BJ (cell line): Measurements from ENCODE around the gene SDF4. TPM values are rescaled to one million over a fixed set of nuclear protein-coding genes. Genes with fewer than 3 reads are reported as not detected.

ENCODE experiments used
- CTCF ChIA-PET: fragments of 350-600 bp; formaldehyde crosslinking; extraction: SDS; loops from one replicate; lab custom pipeline; 2021; ENCODE audit warnings: antibody characterized with exemption, inconsistent platforms; lab: Yijun Ruan, JAX
- POLR2A ChIA-PET: fragments of 300-600 bp; sonication (Branson Sonifier 250); formaldehyde crosslinking; extraction: SDS; loops from one replicate; lab custom pipeline; 2021; ENCODE audit warnings: antibody characterized with exemption; lab: Charles Lee
- DNase-seq: peaks from one replicate; pipeline ENCODE4 v3.0.0-alpha.2; 2011; ENCODE audit warnings: low read depth
- H3K27me3 ChIP-seq: 2 replicates; pipeline ENCODE4 v1.6.0; 2011; ENCODE audit warnings: low read length; ENCODE audit not compliant: control insufficient read depth, insufficient read depth
- H3K36me3 ChIP-seq: 2 replicates; pipeline ENCODE4 v1.5.1; 2011; ENCODE audit warnings: low read length; ENCODE audit not compliant: control insufficient read depth, insufficient read depth
- H3K4me3 ChIP-seq: 2 replicates; pipeline ENCODE4 v1.5.1; 2011; ENCODE audit warnings: low read depth, mild to moderate bottlenecking, control low read depth, low read length
- CTCF ChIP-seq: IDR thresholded peaks from 2 replicates; pipeline ENCODE4 v1.5.1; 2011; ENCODE audit warnings: low read depth, mild to moderate bottlenecking, control low read depth, inconsistent platforms, low read length, moderate library complexity; ENCODE audit not compliant: insufficient read depth
- polyA plus RNA-seq: library from polyadenylated mRNA; depleted of rRNA; stranded (reverse); fragments of >200 nt; gene quantifications from 2 replicates; pipeline ENCODE4 v1.2.3, GENCODE V29; 2011

The SDF4 gene
- polyA plus RNA-seq, 1 experiment = 188 TPM

- Histone ChIP-seq H3K36me3 (peaks cover 5% of the 10 kb centered on the region), H3K4me3 (no peak overlapping the region), H3K27me3 (no peaks in the 10 kb centered on the region)
- no peak for DNase-seq
- ChIA-PET POLR2A (no interaction called here), CTCF (interaction anchor here (0.5 to 1.3 kb wide), 2 partner anchors 38 to 112 kb away, joined by 3 to 4 read pairs; no protein-coding TSS in a partner anchor)
- TF ChIP-seq CTCF = no peak
Observed at GRCh38 chr1:1234180-1234808, 2.5 kb upstream of the SDF4 start.

GRCh38 chr1:1233567-1233892 is 1.7 kb upstream of the SDF4 start:
- DNase-seq = no peak
- POLR2A ChIA-PET = no interaction called here
- TF ChIP-seq CTCF = no peak
- peaks cover 7% of the 10 kb centered on the region for H3K36me3 ChIP-seq
- CTCF ChIA-PET = interaction anchor here (0.5 to 1.3 kb wide), 2 partner anchors 39 to 111 kb away, joined by 3 to 4 read pairs; no protein-coding TSS in a partner anchor
- no peak overlapping the region for H3K4me3 ChIP-seq
- no peaks in the 10 kb centered on the region for H3K27me3 ChIP-seq

GRCh38 chr1:1232796-1233566 is 1.2 kb upstream of the SDF4 start:
- POLR2A ChIA-PET = no interaction called here
- Histone ChIP-seq H3K36me3 (peaks cover 12% of the 10 kb centered on the region), H3K4me3 (peak overlapping the region; percentile 33; the same call in 1 of the 2 replicates), H3K27me3 (no peaks in the 10 kb centered on the region)
- CTCF ChIA-PET = no interaction called here
- no peak for TF ChIP-seq CTCF
- DNase-seq = no peak

GRCh38 chr1:1232208-1232795 is 501 bp upstream of the SDF4 start, which contains the start of gene B3GALT6:
Gene B3GALT6, plus strand, starts transcription at chr1:1232237. Its CDS starts 42 bp downstream, at chr1:1232279.
- POLR2A ChIA-PET = interaction anchor here (0.6 kb wide), 2 partner anchors 42 to 374 kb away, joined by 4 to 7 read pairs; no protein-coding TSS in a partner anchor
- TF ChIP-seq CTCF = no peak
- CTCF ChIA-PET = interaction anchor here (1.4 kb wide), 1 partner anchor 113 kb away, joined by 5 read pairs; no protein-coding TSS in a partner anchor
- DNase-seq = no peak
- no peaks in the 10 kb centered on the region for H3K27me3 ChIP-seq
- peak within 1 kb of the TSS; percentile 86 for H3K4me3 ChIP-seq
- H3K36me3 ChIP-seq = peaks cover 19% of the 10 kb centered on the region
